ENCODE results near the gene OSBPL8.
"Not testable (repeated sequence)": the region's sequence is repeated elsewhere in the genome, so short reads cannot be mapped to it uniquely, and the experiment has no call there.

OSBPL8 gene

DNA sequence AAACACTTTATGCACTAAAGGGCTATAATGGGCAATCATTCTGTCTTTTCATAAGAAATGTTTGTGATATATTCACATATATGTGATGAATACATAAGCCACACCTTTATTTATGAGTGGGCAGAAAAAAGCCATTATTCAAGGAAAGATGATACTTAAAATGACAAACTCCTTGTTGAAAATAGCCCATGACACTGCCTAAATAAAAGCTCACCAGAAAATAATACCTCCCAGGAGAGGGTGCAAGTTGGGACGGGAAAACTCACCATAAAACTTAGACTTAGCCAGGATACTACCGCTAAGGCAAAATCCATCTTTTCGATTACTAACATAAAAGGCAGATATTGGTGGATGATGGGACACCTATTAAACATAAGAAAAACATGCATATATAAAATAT lies 175.6 kb downstream of the OSBPL8 start:
- TF ChIP-seq, protein P1, sequence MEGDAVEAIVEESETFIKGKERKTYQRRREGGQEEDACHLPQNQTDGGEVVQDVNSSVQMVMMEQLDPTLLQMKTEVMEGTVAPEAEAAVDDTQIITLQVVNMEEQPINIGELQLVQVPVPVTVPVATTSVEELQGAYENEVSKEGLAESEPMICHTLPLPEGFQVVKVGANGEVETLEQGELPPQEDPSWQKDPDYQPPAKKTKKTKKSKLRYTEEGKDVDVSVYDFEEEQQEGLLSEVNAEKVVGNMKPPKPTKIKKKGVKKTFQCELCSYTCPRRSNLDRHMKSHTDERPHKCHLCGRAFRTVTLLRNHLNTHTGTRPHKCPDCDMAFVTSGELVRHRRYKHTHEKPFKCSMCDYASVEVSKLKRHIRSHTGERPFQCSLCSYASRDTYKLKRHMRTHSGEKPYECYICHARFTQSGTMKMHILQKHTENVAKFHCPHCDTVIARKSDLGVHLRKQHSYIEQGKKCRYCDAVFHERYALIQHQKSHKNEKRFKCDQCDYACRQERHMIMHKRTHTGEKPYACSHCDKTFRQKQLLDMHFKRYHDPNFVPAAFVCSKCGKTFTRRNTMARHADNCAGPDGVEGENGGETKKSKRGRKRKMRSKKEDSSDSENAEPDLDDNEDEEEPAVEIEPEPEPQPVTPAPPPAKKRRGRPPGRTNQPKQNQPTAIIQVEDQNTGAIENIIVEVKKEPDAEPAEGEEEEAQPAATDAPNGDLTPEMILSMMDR (IDR thresholded peaks at IDR 0.05; ENCODE audit: borderline replicate concordance, control extremely low read depth, extremely low read depth, insufficient read depth, missing control alignments): no peak
- in situ Hi-C loops (cut with MboI; ENCODE audit: low sequenced_read_pairs, unreplicated experiment): no loop called here
- DNase-seq (ENCODE audit: low spot score): no peak

DNA sequence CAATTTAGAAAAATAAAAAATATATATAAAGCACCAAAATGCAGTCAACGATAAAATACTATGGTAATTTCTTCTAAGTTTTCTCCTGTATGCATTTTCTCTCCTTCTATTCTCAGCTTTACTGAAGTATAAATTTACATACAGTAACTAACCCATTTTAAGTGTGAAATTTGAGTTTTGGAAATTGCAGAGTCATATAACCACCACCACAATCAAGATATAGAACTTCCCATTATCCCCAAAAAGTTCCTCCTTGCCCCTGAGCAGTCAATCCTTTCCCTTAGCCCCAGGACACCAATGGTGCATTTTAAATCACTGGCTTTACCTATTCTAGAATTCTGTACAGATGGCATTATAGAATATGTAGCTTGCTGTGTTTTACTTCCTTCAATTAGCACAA lies 180.3 kb downstream of the OSBPL8 start:
- in situ Hi-C loops (cut with MboI; ENCODE audit: low sequenced_read_pairs, unreplicated experiment): no loop called here
- TF ChIP-seq, protein P1 (IDR thresholded peaks at IDR 0.05; ENCODE audit: borderline replicate concordance, control extremely low read depth, extremely low read depth, insufficient read depth, missing control alignments): no peak
- no peak for DNase-seq (ENCODE audit: low spot score)

- in situ Hi-C loops (cut with MboI; ENCODE audit: low sequenced_read_pairs, unreplicated experiment); DNase-seq (ENCODE audit: low spot score): not testable (repeated sequence)
Measured at GRCh38 chr12:76376876-76377275, 182.7 kb downstream of the OSBPL8 start.

- TF ChIP-seq, protein P1 (IDR thresholded peaks at IDR 0.05; ENCODE audit: borderline replicate concordance, control extremely low read depth, extremely low read depth, insufficient read depth, missing control alignments): no peak
- DNase-seq (ENCODE audit: low spot score): no peak
- in situ Hi-C loops (cut with MboI; ENCODE audit: low sequenced_read_pairs, unreplicated experiment): no loop called here
Measured at GRCh38 chr12:76375939-76376338, 183.6 kb downstream of the OSBPL8 start.

DNA sequence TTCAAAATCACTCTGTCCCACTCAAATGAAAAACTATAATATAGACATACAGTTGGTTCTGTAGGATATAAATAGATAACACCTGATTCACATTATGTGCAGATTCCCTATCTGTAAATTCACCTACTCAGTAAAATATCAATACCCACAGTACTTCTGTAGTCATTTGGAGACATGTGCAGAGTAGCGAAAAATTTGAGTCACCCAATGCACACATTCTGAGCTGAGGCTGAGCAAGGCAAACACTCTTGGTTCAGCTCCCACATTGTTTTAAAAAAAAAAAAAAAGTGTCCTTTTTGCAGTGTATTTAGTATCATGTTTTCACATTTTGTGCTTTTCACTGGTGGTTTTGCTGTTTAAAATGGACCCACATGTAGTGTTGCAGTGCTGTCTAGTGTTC lies 184.1 kb downstream of the OSBPL8 start:
- DNase-seq (ENCODE audit: low spot score): no peak
- TF ChIP-seq, protein P1 (IDR thresholded peaks at IDR 0.05; ENCODE audit: borderline replicate concordance, control extremely low read depth, extremely low read depth, insufficient read depth, missing control alignments): no peak
- in situ Hi-C loops (cut with MboI; ENCODE audit: low sequenced_read_pairs, unreplicated experiment): no loop called here

DNA sequence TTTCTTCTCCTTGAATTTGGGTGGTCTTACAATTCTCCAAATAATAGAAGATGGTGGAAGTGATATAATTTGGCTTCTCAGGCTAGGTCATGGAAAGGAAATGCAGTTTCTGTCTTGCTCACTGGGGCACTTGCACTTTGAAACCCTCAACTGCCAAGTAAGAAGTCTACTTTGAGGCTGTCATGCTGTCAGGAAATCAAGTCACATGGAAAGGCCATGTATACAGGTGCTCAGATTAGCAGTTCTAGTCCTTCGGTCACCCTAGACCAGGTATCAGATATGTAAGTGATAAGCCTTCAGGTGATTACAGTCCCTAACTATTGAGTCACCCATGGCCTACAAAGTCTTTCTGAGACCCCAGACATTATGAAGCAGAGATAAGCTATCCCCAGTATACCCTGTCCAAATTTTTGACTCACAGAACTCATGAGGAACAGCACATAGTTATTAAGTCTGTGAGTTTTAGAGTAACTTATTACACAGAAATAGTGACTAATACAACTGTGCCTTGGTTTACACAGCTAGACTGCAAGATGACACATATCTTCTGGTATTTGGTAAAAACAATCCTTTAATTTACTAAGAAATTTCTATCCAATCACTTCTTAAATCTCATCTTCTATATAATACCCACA lies 185.1 kb downstream of the OSBPL8 start:
- no peak for DNase-seq (ENCODE audit: low spot score)
- in situ Hi-C loops (cut with MboI; ENCODE audit: low sequenced_read_pairs, unreplicated experiment): no loop called here
- TF ChIP-seq, protein P1 (IDR thresholded peaks at IDR 0.05; ENCODE audit: borderline replicate concordance, control extremely low read depth, extremely low read depth, insufficient read depth, missing control alignments): no peak

GRCh38 chr12:76368230-76368629 lies 191.3 kb downstream of the OSBPL8 start:
- in situ Hi-C loops (cut with MboI; ENCODE audit: low sequenced_read_pairs, unreplicated experiment): no loop called here
- TF ChIP-seq, protein P1 (IDR thresholded peaks at IDR 0.05; ENCODE audit: borderline replicate concordance, control extremely low read depth, extremely low read depth, insufficient read depth, missing control alignments): no peak
- DNase-seq (ENCODE audit: low spot score): no peak
